ENCODE measurements around the gene OR2Z1. TPM values are rescaled to one million over a fixed set of nuclear protein-coding genes. Genes with fewer than 3 reads are reported as not detected.
"Not testable (repeated sequence)": the region's sequence is repeated elsewhere in the genome, so short reads cannot be mapped to it uniquely, and the experiment has no call there.

The OR2Z1 gene
- polyA plus RNA-seq, 5 donors: not detected

DNA sequence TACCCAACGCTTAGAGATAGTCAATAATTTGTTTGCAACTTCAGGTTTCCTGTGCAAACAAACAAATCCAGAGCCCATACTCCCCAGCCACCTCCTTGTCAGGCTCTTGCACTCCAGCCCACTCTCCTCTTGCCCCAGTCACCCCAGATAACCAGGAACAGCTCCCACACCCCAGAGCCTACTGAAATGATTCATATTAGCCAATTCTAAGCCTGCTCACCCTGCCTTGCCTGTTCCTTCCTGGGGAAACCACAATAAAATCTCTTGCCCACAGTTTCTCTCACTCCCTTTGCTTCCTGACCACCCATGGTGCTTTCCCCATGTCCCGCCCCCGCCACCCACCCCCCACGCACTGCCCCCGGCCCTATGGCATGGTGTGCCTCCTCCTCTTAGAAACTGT lies 19.1 kb upstream of the OR2Z1 start:
- DNase-seq: no peak

DNA sequence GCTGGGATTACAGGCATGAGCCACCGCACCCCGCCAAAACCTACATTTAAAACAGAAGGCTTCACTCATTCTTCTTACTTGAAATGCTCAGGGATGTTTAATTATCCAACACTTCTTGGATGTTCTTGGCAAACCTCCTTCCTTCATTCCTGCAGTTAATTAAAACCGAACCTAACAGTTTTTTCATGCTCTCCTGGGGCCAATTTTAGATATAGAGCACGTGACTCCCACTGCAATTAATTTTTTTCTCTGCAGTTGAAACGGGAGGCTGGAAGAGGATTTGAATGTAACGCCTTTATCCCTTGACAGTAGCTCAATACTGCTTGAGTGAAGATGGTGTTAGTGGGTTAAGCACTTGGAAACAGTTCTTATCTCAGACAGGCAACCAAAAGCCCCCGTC lies 18.2 kb upstream of the OR2Z1 start:
- no peak for DNase-seq

DNA sequence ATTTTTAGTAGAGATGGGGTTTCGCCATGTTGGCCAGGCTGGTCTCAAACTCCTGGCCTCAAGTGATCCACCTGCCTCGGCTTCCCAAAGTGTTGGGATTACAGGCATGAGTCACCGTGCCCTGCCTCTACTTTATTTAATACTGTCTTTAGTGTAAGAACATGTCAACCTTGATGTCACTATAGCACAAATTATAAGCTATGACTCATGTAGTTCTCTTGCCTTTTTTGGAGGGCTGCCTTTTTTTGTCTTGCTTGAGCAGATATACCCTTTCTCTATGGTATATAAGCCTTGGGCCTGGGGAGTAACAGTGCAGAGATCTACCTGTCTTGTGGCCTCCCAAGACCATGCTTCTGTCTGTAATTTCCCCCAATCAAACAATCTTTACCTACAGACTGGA lies 16.1 kb upstream of the OR2Z1 start:
- DNase-seq: not testable (repeated sequence)

DNA sequence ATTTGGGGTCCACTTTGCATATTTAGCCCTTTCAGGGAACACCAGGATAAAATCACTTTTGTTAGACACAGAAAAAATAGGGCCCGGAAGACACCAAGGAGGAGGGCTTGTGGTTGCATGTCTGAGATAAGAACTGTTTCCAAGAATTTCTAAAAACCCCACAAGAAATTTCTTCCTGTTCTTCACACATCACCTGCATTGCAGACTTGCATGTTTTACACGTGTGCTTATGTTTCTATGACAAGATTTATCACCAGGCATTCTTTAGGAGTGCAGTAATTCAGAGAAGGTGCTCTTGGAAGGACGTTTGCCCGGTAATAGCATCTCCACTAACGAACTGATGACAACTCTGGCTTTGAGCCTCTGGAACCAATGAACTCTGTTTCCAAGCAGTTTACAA lies 15.7 kb upstream of the OR2Z1 start:
- no peak for DNase-seq

DNA sequence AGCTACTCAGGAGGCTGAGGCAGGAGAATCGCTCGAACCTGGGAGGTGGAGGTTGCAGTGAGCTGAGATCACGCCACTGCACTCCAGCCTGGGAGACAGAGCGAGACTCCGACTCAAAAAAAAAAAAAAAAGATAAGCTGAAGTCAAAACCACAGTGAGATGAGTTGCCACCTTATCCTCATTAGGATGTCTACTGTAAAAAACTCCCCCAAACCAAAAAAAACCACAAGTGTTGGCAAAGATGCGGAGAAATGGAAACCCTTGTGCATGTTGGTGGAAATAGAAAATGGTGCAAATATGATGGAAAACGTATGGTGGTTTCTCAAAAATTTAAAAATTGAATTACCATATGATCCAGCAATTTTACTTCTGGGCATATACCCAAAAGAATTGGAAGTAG lies 11.1 kb upstream of the OR2Z1 start:
- DNase-seq: not testable (repeated sequence)

DNA sequence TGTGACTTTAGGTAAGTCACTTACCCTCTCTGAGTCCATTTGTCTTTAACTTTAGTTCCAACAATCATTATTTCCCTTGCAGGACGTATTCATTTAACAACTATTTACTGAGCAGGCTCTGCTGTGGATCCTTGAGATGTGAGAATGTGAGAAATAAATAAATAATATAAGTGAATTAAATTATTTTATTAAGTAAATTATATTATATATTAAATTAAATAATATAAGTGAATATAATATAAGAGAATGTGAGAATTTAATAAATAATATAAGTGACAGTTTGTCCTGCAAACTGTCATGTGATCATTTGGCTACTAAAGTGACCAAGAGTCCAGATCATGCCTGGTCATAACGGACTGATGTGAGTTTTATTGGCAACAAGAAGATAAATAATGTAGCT lies 598 bp downstream of the OR2Z1 start:
- no peak for DNase-seq

DNA sequence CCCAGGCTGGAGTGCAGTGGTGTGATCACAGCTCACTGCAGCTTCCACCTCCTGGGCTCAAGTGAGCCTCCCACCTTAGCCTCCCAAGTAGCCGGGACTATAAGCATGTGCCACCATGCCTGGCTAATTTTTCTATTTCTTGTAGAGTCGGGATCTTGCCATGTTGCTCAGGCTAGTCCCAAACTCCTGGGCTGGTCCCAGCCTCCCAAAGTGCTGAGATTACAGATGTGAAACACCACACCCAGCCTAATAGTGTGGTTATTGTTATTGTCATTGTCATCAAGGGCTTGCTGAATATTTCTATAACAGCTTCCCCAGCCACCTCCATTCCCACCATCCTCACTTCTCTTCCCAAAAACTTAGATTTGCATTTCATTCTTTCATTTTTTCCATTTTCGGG lies 2.8 kb downstream of the OR2Z1 start:
- no peak for DNase-seq

DNA sequence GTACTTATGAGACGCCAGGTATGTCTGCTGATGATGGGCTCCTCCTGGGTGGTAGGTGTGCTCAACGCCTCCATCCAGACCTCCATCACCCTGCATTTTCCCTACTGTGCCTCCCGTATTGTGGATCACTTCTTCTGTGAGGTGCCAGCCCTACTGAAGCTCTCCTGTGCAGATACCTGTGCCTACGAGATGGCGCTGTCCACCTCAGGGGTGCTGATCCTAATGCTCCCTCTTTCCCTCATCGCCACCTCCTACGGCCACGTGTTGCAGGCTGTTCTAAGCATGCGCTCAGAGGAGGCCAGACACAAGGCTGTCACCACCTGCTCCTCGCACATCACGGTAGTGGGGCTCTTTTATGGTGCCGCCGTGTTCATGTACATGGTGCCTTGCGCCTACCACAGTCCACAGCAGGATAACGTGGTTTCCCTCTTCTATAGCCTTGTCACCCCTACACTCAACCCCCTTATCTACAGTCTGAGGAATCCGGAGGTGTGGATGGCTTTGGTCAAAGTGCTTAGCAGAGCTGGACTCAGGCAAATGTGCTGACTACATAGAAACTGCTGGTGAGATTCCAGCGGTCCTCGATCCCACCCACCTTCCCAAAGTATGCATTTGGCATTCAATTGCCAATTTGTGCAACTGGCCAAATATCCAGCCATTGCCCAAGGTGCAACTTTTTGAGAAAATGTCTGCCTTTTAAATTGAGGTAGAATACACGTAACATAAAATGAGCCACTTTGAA lies 10.2 kb downstream of the OR2Z1 start:
- no peak for DNase-seq

DNA sequence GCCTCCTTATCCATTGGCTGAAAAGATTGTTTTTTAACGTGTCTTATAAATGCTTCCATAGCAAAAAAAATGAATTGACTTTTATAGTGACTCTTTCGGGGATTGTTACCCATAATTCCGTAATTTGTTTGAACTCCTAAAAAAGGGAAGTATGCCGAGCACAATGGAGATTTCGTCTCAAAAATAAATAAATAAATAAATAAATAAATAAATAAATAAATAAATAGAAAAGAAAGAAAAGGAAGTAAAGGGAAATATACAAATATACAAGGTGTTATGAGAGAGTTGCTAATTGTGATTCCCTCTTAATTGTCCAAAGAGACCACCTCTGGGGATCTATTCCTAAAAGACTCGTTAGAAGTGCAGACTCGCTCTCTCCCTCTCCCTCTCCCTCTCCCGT lies 16.9 kb downstream of the OR2Z1 start:
- no peak for DNase-seq

DNA sequence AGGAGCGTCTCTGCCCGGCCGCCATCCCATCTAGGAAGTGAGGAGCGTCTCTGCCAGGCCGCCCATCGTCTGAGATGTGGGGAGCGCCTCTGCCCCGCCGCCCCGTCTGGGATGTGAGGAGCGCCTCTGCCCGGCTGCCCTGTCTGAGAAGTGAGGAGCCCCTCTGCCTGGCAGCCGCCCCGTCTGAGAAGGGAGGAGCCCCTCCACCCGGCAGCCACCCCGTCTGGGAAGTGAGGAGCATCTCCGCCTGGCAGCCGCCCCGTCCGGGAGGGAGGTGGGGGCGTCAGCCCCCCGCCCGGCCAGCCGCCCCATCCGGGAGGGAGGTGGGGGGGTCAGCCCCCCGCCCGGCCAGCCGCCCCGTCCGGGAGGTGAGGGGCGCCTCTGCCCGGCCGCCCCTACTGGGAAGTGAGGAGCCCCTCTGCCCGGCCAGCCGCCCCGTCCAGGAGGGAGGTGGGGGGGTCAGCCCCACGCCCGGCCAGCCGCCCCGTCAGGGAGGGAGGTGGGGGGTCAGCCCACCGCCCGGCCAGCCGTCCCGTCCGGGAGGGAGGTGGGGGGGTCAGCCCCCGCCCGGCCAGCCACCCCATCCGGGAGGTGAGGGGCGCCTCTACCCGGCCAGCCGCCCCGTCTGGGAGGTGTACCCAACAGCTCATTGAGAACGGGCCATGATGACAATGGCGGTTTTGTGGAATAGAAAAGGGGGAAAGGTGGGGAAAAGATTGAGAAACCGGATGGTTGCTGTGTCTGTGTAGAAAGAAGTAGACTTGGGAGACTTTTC lies 18.0 kb downstream of the OR2Z1 start:
- DNase-seq: not testable (repeated sequence)

DNA sequence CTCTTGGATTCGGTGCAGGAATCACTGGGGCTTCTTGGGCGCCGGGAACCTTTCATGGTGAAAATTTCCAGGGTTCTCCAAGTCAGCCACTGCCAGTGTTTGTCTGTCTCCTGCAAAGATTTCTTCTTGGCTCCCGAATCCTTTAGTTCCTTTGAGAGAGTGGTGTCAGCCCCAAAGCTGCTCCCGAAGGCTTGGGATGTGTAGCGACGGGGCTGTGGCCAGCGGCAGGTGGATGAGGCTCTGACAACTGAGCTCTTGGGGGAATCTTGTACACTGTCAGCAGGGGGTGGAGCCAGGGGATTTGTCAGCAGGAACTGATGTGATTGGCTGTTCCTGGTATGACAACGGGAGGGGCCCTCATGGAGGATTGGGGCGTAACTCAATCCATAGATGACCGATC lies 45.8 kb downstream of the OR2Z1 start:
- not testable (repeated sequence) for DNase-seq

DNA sequence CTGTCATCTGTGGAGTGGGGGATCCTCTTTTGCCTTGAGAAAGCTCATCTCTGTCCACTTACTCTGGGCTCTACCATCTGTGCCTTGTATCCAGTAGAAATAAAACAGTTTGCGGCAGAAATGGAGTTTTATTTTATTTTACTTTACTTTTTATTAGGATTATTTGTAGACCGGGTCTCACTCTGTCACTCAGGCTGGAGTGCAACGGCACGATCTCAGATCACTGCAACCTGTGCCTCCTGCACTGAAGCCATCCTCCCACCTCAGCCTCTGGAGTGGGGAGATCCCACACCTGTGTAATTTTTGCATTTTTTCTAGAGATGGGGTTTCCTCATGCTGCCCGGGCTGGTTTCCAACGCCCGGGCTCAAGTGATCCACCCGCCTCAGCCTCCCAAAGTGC lies 47.8 kb downstream of the OR2Z1 start:
- DNase-seq: not testable (repeated sequence)

DNA sequence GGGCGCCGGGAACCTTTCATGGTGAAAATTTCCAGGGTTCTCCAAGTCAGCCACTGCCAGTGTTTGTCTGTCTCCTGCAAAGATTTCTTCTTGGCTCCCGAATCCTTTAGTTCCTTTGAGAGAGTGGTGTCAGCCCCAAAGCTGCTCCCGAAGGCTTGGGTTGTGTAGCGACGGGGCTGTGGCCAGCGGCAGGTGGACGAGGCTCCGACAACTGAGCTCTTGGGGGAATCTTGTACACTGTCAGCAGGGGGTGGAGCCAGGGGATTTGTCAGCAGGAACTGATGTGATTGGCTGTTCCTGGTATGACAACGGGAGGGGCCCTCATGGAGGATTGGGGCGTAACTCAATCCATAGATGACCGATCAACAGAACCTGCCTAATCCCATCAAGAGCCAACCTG lies 52.2 kb downstream of the OR2Z1 start:
- DNase-seq: not testable (repeated sequence)

Other genes with a start within 250 kb of the OR2Z1 start
- gene PRAM1, start 219.0 kb upstream of the OR2Z1 start, polyA plus RNA-seq (ENCODE audit: insufficient read depth in 1 of 5, insufficient read length in 5 of 5, low replicate concordance in 1 of 5): 1 to 10 TPM; 1.9 to 3.9 (median 2.9) TPM
- gene ZNF414, start 207.5 kb upstream of the OR2Z1 start, polyA plus RNA-seq (ENCODE audit: insufficient read depth in 1 of 5, insufficient read length in 5 of 5, low replicate concordance in 1 of 5): 10 to 100 TPM; 16.3 to 38.3 (median 20.8) TPM
- 10 to 100 TPM; 10.8 to 14.6 (median 11.1) TPM for gene MYO1F, start 144.2 kb upstream of the OR2Z1 start, polyA plus RNA-seq (ENCODE audit: insufficient read depth in 1 of 5, insufficient read length in 5 of 5, low replicate concordance in 1 of 5)
- gene ADAMTS10, start 110.9 kb upstream of the OR2Z1 start, polyA plus RNA-seq (ENCODE audit: insufficient read depth in 1 of 5, insufficient read length in 5 of 5, low replicate concordance in 1 of 5): 10 to 100 TPM; 46.0 to 71.3 (median 53.9) TPM
- not detected for gene NFILZ, start 91.0 kb upstream of the OR2Z1 start, polyA plus RNA-seq (ENCODE audit: insufficient read depth in 1 of 5, insufficient read length in 5 of 5, low replicate concordance in 1 of 5)
- gene ACTL9, start 22.8 kb upstream of the OR2Z1 start, polyA plus RNA-seq (ENCODE audit: insufficient read depth in 1 of 5, insufficient read length in 5 of 5, low replicate concordance in 1 of 5): not detected
- gene ZNF558, start 110.7 kb downstream of the OR2Z1 start, polyA plus RNA-seq (ENCODE audit: insufficient read depth in 1 of 5, insufficient read length in 5 of 5, low replicate concordance in 1 of 5): 10 to 100 TPM; 35.8 to 58.7 (median 48.2) TPM
- gene MBD3L1, start 110.7 kb downstream of the OR2Z1 start, polyA plus RNA-seq (ENCODE audit: insufficient read depth in 1 of 5, insufficient read length in 5 of 5, low replicate concordance in 1 of 5): not detected

Data from right lung (tissue), 5 donors.